Umbilical cord (tissue), 2 donors: ENCODE results near the gene TBCK. TPM values are rescaled to one million over a fixed set of nuclear protein-coding genes. Genes with fewer than 3 reads are reported as not detected.

ENCODE experiments used
- DNase-seq: peaks from one replicate; pipeline ENCODE4 v3.0.0-alpha.2; 2015; ENCODE audit warnings: low spot score
- total RNA-seq: library from RNA; depleted of rRNA; stranded (reverse); fragments of >200 nt; gene quantifications from one replicate; pipeline ENCODE4 v1.2.3, GENCODE V29; 2014; ENCODE audit warnings: low replicate concordance; ENCODE audit not compliant: insufficient read depth

The TBCK gene
- total RNA-seq, 1 donor from 2014 or later, result 123 TPM

DNA sequence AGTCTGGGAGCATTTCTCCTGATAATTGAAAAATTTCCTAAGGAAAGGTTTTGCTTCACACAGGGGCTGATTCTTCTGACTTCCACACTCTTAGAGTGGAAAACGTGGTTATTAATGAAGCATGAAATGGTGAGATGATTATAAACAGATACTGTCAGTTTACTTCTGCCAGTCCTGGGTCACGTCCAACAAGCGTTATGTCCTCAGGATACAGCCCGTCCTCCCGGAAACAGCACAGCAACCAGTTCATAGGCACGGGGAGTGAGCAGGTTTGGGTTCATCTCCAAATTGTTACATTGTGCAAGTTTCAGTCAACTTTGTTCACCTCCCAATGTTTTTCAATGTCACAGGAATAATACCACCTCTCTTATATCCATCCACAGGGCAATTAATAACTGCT lies 321.9 kb downstream of the TBCK start:
- DNase-seq, result peak; percentile 29

GRCh38 chr4:105992641-105993305 lies 323.2 kb downstream of the TBCK start:
- DNase-seq, result no peak

- DNase-seq, result no peak
These were observed 324.3 kb downstream of the TBCK start for GRCh38 chr4:105991726-105992125.

Other genes starting within 250 kb of the TBCK start
- 33.7 TPM for gene AIMP1, start 341 bp upstream of the TBCK start, total RNA-seq
- gene GIMD1, start 52.6 kb upstream of the TBCK start, total RNA-seq, result 3.4 TPM